ENCODE data around the gene MAK.
"Not testable (repeated sequence)": the region's sequence is repeated elsewhere in the genome, so short reads cannot be mapped to it uniquely, and the experiment has no call there.

Gene MAK

GRCh38 chr6:10725044-10725443 is 113.3 kb downstream of the MAK start:
- Histone ChIP-seq H3K4me3 (ENCODE audit: low read length) (no peak overlapping the region), H3K36me3 (ENCODE audit: insufficient read depth, low read length) (peaks cover 40% of the 10 kb centered on the region), H3K9me3 (ENCODE audit: low read length) (no peaks in the 10 kb centered on the region), H2AFZ (ENCODE audit: low read depth, low read length) (no peak overlapping the region), H3K4me1 (ENCODE audit: insufficient read depth, low read length) (peaks cover 18% of the 10 kb centered on the region), H3K27me3 (ENCODE audit: insufficient read depth, low read length) (no peaks in the 10 kb centered on the region)

- Histone ChIP-seq H3K4me3 (ENCODE audit: low read length) (peak overlapping the region; percentile 92), H3K27me3 (ENCODE audit: insufficient read depth, low read length) (no peaks in the 10 kb centered on the region), H3K4me1 (ENCODE audit: insufficient read depth, low read length) (peaks cover 18% of the 10 kb centered on the region), H3K9me3 (ENCODE audit: low read length) (peaks cover under 1% of the 10 kb centered on the region), H3K36me3 (ENCODE audit: insufficient read depth, low read length) (peaks cover 29% of the 10 kb centered on the region), H2AFZ (ENCODE audit: low read depth, low read length) (peak overlapping the region; percentile 68)
Measured at GRCh38 chr6:10723567-10723881, 114.8 kb downstream of the MAK start.

- Histone ChIP-seq H3K4me3 (ENCODE audit: low read length) (peak within 1 kb of the TSS; percentile 92), H3K36me3 (ENCODE audit: insufficient read depth, low read length) (peaks cover 24% of the 10 kb centered on the region), H3K27me3 (ENCODE audit: insufficient read depth, low read length) (no peaks in the 10 kb centered on the region), H3K9me3 (ENCODE audit: low read length) (peaks cover 5% of the 10 kb centered on the region), H2AFZ (ENCODE audit: low read depth, low read length) (peak within 1 kb of the TSS; percentile 68), H3K4me1 (ENCODE audit: insufficient read depth, low read length) (peaks cover 18% of the 10 kb centered on the region)
Measured at GRCh38 chr6:10722820-10723566, 115.3 kb downstream of the MAK start, which contains the start of gene TMEM14C. TMEM14C (plus strand) TSS chr6:10723070; CDS start chr6:10724614, 1,544 bp downstream.

GRCh38 chr6:10722570-10722819 is 115.8 kb downstream of the MAK start:
- Histone ChIP-seq H3K36me3 (ENCODE audit: insufficient read depth, low read length) (peaks cover 20% of the 10 kb centered on the region), H3K27me3 (ENCODE audit: insufficient read depth, low read length) (no peaks in the 10 kb centered on the region), H3K4me1 (ENCODE audit: insufficient read depth, low read length) (peaks cover 18% of the 10 kb centered on the region), H3K9me3 (ENCODE audit: low read length) (peaks cover 7% of the 10 kb centered on the region), H2AFZ (ENCODE audit: low read depth, low read length) (peak overlapping the region; percentile 43), H3K4me3 (ENCODE audit: low read length) (peak overlapping the region; percentile 92)

- peaks cover 18% of the 10 kb centered on the region for H3K4me1 ChIP-seq (ENCODE audit: insufficient read depth, low read length)
- peaks cover 20% of the 10 kb centered on the region for H3K36me3 ChIP-seq (ENCODE audit: insufficient read depth, low read length)
- peak overlapping the region; percentile 92 for H3K4me3 ChIP-seq (ENCODE audit: low read length)
- peaks cover 7% of the 10 kb centered on the region for H3K9me3 ChIP-seq (ENCODE audit: low read length)
- peak overlapping the region; percentile 43 for H2AFZ ChIP-seq (ENCODE audit: low read depth, low read length)
- H3K27me3 ChIP-seq (ENCODE audit: insufficient read depth, low read length) = no peaks in the 10 kb centered on the region
Measured at GRCh38 chr6:10721850-10722569, 116.3 kb downstream of the MAK start.

- Histone ChIP-seq H3K36me3 (ENCODE audit: insufficient read depth, low read length) (peaks cover 17% of the 10 kb centered on the region), H3K4me1 (ENCODE audit: insufficient read depth, low read length) (peaks cover 18% of the 10 kb centered on the region)
- not testable (repeated sequence) for H3K9me3 ChIP-seq (ENCODE audit: low read length); H2AFZ ChIP-seq (ENCODE audit: low read depth, low read length); H3K4me3 ChIP-seq (ENCODE audit: low read length); H3K27me3 ChIP-seq (ENCODE audit: insufficient read depth, low read length)
Measured at GRCh38 chr6:10720960-10721849, 117.1 kb downstream of the MAK start.

GRCh38 chr6:10720265-10720959 is 117.9 kb downstream of the MAK start:
- Histone ChIP-seq H3K4me3 (ENCODE audit: low read length) (no peak overlapping the region), H3K4me1 (ENCODE audit: insufficient read depth, low read length) (peaks cover 18% of the 10 kb centered on the region), H3K27me3 (ENCODE audit: insufficient read depth, low read length) (no peaks in the 10 kb centered on the region), H3K36me3 (ENCODE audit: insufficient read depth, low read length) (peaks cover 9% of the 10 kb centered on the region), H3K9me3 (ENCODE audit: low read length) (peaks cover 7% of the 10 kb centered on the region), H2AFZ (ENCODE audit: low read depth, low read length) (no peak overlapping the region)

GRCh38 chr6:10719964-10720264 is 118.4 kb downstream of the MAK start:
- Histone ChIP-seq H3K27me3 (ENCODE audit: insufficient read depth, low read length) (no peaks in the 10 kb centered on the region), H3K9me3 (ENCODE audit: low read length) (peaks cover 7% of the 10 kb centered on the region), H2AFZ (ENCODE audit: low read depth, low read length) (no peak overlapping the region), H3K4me3 (ENCODE audit: low read length) (no peak overlapping the region), H3K4me1 (ENCODE audit: insufficient read depth, low read length) (peaks cover 18% of the 10 kb centered on the region), H3K36me3 (ENCODE audit: insufficient read depth, low read length) (peaks cover 4% of the 10 kb centered on the region)

GRCh38 chr6:10719296-10719963 is 118.9 kb downstream of the MAK start:
- H3K27me3 ChIP-seq (ENCODE audit: insufficient read depth, low read length) = no peaks in the 10 kb centered on the region
- H3K36me3 ChIP-seq (ENCODE audit: insufficient read depth, low read length) = peaks cover under 1% of the 10 kb centered on the region
- H3K4me1 ChIP-seq (ENCODE audit: insufficient read depth, low read length) = peaks cover 15% of the 10 kb centered on the region
- H2AFZ ChIP-seq (ENCODE audit: low read depth, low read length) = no peak overlapping the region
- H3K9me3 ChIP-seq (ENCODE audit: low read length) = peaks cover 7% of the 10 kb centered on the region
- no peak overlapping the region for H3K4me3 ChIP-seq (ENCODE audit: low read length)

GRCh38 chr6:10713962-10714361 is 124.4 kb downstream of the MAK start:
- no peak overlapping the region for H2AFZ ChIP-seq (ENCODE audit: low read depth, low read length)
- H3K27me3 ChIP-seq (ENCODE audit: insufficient read depth, low read length) = no peaks in the 10 kb centered on the region
- no peak overlapping the region for H3K4me3 ChIP-seq (ENCODE audit: low read length)
- peaks cover 7% of the 10 kb centered on the region for H3K9me3 ChIP-seq (ENCODE audit: low read length)
- peaks cover 18% of the 10 kb centered on the region for H3K36me3 ChIP-seq (ENCODE audit: insufficient read depth, low read length)
- no peaks in the 10 kb centered on the region for H3K4me1 ChIP-seq (ENCODE audit: insufficient read depth, low read length)

Measured in neuron (in vitro differentiated cells).